H9 (cell line): ENCODE measurements around the gene NMT1. TPM values are rescaled to one million over a fixed set of nuclear protein-coding genes. Genes with fewer than 3 reads are reported as not detected.

Source experiments
- DNase-seq: peaks from one replicate; pipeline ENCODE4 v3.0.0-alpha.2; 2017
- H2AFZ ChIP-seq: one replicate; pipeline ENCODE4 v1.6.1; 2013; ENCODE audit warnings: mild to moderate bottlenecking, low read length, control low read depth, moderate library complexity
- H2AK5ac ChIP-seq: 2 replicates; pipeline ENCODE4 v1.6.1; 2013; ENCODE audit warnings: low read length, control low read depth, mixed read lengths; ENCODE audit not compliant: insufficient read length
- H2BK120ac ChIP-seq: one replicate; pipeline ENCODE4 v1.6.1; 2013; ENCODE audit warnings: low read depth, mild to moderate bottlenecking, low read length, control low read depth, inconsistent platforms; ENCODE audit not compliant: poor library complexity, severe bottlenecking
- H2BK12ac ChIP-seq: 2 replicates; pipeline ENCODE4 v1.6.1; 2013; ENCODE audit warnings: low read length, control low read depth, mixed read lengths, low read depth; ENCODE audit not compliant: insufficient read length
- H2BK15ac ChIP-seq: 2 replicates; pipeline ENCODE4 v1.6.1; 2013; ENCODE audit warnings: low read depth, low read length, control low read depth
- H2BK20ac ChIP-seq: one replicate; pipeline ENCODE4 v1.6.1; 2013; ENCODE audit warnings: low read depth, mild to moderate bottlenecking, low read length, control low read depth, inconsistent platforms; ENCODE audit not compliant: poor library complexity, severe bottlenecking
- H2BK5ac ChIP-seq: 2 replicates; pipeline ENCODE4 v1.6.1; 2013; ENCODE audit warnings: low read length, control low read depth, mixed read lengths; ENCODE audit not compliant: insufficient read length
- H3K14ac ChIP-seq: 2 replicates; pipeline ENCODE4 v1.6.1; 2013; ENCODE audit warnings: low read length, control low read depth; ENCODE audit not compliant: insufficient read depth
- H3K18ac ChIP-seq: 2 replicates; pipeline ENCODE4 v1.6.1; 2013; ENCODE audit warnings: low read depth, mild to moderate bottlenecking, mixed read lengths, low read length, control low read depth; ENCODE audit not compliant: insufficient read length
- H3K23ac ChIP-seq: 2 replicates; pipeline ENCODE4 v1.6.1; 2013; ENCODE audit warnings: low read length, control low read depth, mixed read lengths, low read depth; ENCODE audit not compliant: insufficient read length
- H3K23me2 ChIP-seq: 2 replicates; pipeline ENCODE4 v1.6.1; 2013; ENCODE audit warnings: low read depth, mild to moderate bottlenecking, mixed read lengths, low read length, control low read depth; ENCODE audit not compliant: insufficient read length, poor library complexity, severe bottlenecking
- H3K27ac ChIP-seq: 2 replicates; pipeline ENCODE4 v1.5.1; 2013; ENCODE audit warnings: low read length, control low read depth, mixed read lengths, low read depth; ENCODE audit not compliant: insufficient read length
- H3K27me3 ChIP-seq: 2 replicates; pipeline ENCODE4 v1.6.1; 2013; ENCODE audit warnings: low read length, control low read depth, inconsistent platforms; ENCODE audit not compliant: insufficient read depth
- H3K4ac ChIP-seq: 2 replicates; pipeline ENCODE4 v1.6.1; 2013; ENCODE audit warnings: low read depth, mild to moderate bottlenecking, control low read depth, inconsistent platforms, low read length, moderate library complexity
- H3K4me1 ChIP-seq: 2 replicates; pipeline ENCODE4 v1.6.1; 2013; ENCODE audit warnings: low read length, control low read depth, inconsistent platforms; ENCODE audit not compliant: insufficient read depth
- H3K4me2 ChIP-seq: 2 replicates; pipeline ENCODE4 v1.6.1; 2013; ENCODE audit warnings: low read length, control low read depth, mixed read lengths; ENCODE audit not compliant: insufficient read length, insufficient read depth
- H3K56ac ChIP-seq: 2 replicates; pipeline ENCODE4 v1.6.1; 2013; ENCODE audit warnings: low read depth, mild to moderate bottlenecking, mixed read lengths, low read length, control low read depth; ENCODE audit not compliant: insufficient read length
- H3K79me1 ChIP-seq: 2 replicates; pipeline ENCODE4 v1.6.1; 2013; ENCODE audit warnings: low read depth, mild to moderate bottlenecking, moderate library complexity, low read length, control low read depth, inconsistent platforms; ENCODE audit not compliant: insufficient read depth, poor library complexity, severe bottlenecking
- H3K79me2 ChIP-seq: 2 replicates; pipeline ENCODE4 v1.6.1; 2013; ENCODE audit warnings: low read length, control low read depth, inconsistent platforms; ENCODE audit not compliant: insufficient read depth
- H3K9ac ChIP-seq: 2 replicates; pipeline ENCODE4 v1.6.1; 2013; ENCODE audit warnings: low read length, control low read depth, mixed read lengths; ENCODE audit not compliant: insufficient read length; ENCODE audit errors: extremely low read depth
- H3K9me3 ChIP-seq: one replicate; pipeline ENCODE4 v1.6.1; 2013; ENCODE audit warnings: low read depth, low read length, inconsistent platforms; ENCODE audit not compliant: control insufficient read depth
- H3T11ph ChIP-seq: one replicate; pipeline ENCODE4 v1.6.1; 2013; ENCODE audit warnings: mild to moderate bottlenecking, low read length, control low read depth, inconsistent platforms
- H4K20me1 ChIP-seq: one replicate; pipeline ENCODE4 v1.6.1; 2013; ENCODE audit not compliant: control insufficient read depth, insufficient read length, insufficient read depth
- H4K5ac ChIP-seq: 2 replicates; pipeline ENCODE4 v1.6.1; 2013; ENCODE audit warnings: low read depth, mild to moderate bottlenecking, mixed read lengths, low read length, control low read depth; ENCODE audit not compliant: insufficient read length
- H4K8ac ChIP-seq: replicated peaks from 2 replicates; pipeline ENCODE4 v1.6.1; 2013; ENCODE audit warnings: low read length, control low read depth, mixed read lengths, low read depth; ENCODE audit not compliant: insufficient read length
- H4K91ac ChIP-seq: 2 replicates; pipeline ENCODE4 v1.6.1; 2013; ENCODE audit warnings: low read depth, mild to moderate bottlenecking, moderate library complexity, mixed read lengths, low read length, control low read depth; ENCODE audit not compliant: insufficient read length
- H3K27ac Mint-ChIP-seq, 3 experiments: 2 replicates in 2 of 3; 3 replicates in 1 of 3; pipeline ENCODE4 v1.8.0; 2020 to 2021; ENCODE audit warnings: mixed read lengths in 3 of 3, mild to moderate bottlenecking in 1 of 3, moderate library complexity in 1 of 3
- H3K27me3 Mint-ChIP-seq: 2 replicates; pipeline ENCODE4 v1.8.0; 2021; ENCODE audit warnings: low read depth, mild to moderate bottlenecking, moderate library complexity, mixed read lengths
- H3K36me3 Mint-ChIP-seq, 3 experiments: 2 replicates in 2 of 3; 3 replicates in 1 of 3; pipeline ENCODE4 v1.8.0; 2020 to 2021; ENCODE audit warnings: low read depth in 3 of 3, mixed read lengths in 3 of 3; ENCODE audit not compliant: insufficient read depth in 1 of 3
- H3K4me1 Mint-ChIP-seq, 2 experiments: 2 replicates each; pipeline ENCODE4 v1.8.0; 2020; ENCODE audit warnings: mixed read lengths in 2 of 2
- H3K4me3 Mint-ChIP-seq, 2 experiments: 2 replicates in 1 of 2; 3 replicates in 1 of 2; pipeline ENCODE4 v1.8.0; 2020 to 2021; ENCODE audit warnings: mild to moderate bottlenecking in 2 of 2, mixed read lengths in 2 of 2, moderate library complexity in 1 of 2
- H3K9me3 Mint-ChIP-seq, 2 experiments: 2 replicates in 1 of 2; 3 replicates in 1 of 2; pipeline ENCODE4 v1.8.0; 2020; ENCODE audit warnings: mild to moderate bottlenecking in 2 of 2, mixed read lengths in 2 of 2, moderate library complexity in 1 of 2
- WGBS: extraction: QIAGEN DNeasy Blood & Tissue Kit; methylation state at CpG from one replicate; pipeline ENCODE4 v1.1.7; 2013; ENCODE audit warnings: missing lambda C conversion rate, low lambda C conversion rate, mixed read lengths; ENCODE audit not compliant: insufficient read length; ENCODE audit errors: extremely low coverage; 5-methylcytosine and 5-hydroxymethylcytosine counted together
- total RNA-seq: library from RNA; stranded (reverse); gene quantifications from 2 replicates; pipeline ENCODE4 v1.2.1, GENCODE V29; 2021
- TF ChIP-seq, protein P1 (sequence below): fragments of 200-600 bp; sonication (generic); conservative IDR thresholded peaks from 3 replicates; pipeline ENCODE4 v1.8.0; 2021; ENCODE audit warnings: antibody characterized with exemption, mild to moderate bottlenecking

NMT1 gene
- total RNA-seq, 1 experiment from 2014 or later = 150 TPM

DNA sequence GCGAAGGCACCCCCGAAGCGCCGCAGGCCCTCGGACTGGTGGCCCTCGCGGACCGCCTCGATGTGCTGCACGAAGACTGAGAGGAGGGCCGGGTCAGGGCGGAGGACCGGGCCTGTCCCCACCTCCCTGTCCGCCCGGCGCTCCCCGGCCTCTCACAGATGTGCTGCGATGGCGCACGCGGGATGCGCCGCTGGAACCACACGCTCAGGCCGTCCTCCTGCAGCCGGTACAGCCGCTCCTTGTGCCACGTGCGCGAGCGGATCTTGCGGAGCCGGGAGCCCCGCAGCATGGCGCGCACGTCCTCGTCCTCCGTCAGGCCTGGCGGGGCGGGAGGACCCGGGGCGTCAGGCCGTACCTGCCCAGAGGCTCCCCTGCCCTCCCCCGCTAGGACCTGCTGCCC is 59.9 kb downstream of the NMT1 start:
- H3K36me3 Mint-ChIP-seq = no peaks in the 10 kb centered on the region; a peak in 5 of 7 replicates
- Histone ChIP-seq H3K56ac (no peak overlapping the region), H3K4ac (no peak overlapping the region), H3K79me1 (no peaks in the 10 kb centered on the region), H2AFZ (no peak overlapping the region), H2BK120ac (no peak overlapping the region), H4K5ac (no peak overlapping the region), H2BK20ac (no peak overlapping the region), H3K23ac (no peak overlapping the region), H3K27ac (no peak overlapping the region), H3K9ac (no peak overlapping the region), H4K20me1 (no peaks in the 10 kb centered on the region), H4K91ac (no peak overlapping the region), H3T11ph (no peak overlapping the region), H3K9me3 (no peaks in the 10 kb centered on the region), H2BK12ac (no peak overlapping the region), H3K4me2 (no peak overlapping the region), H2BK5ac (no peak overlapping the region), H3K14ac (no peak overlapping the region), H3K4me1 (no peaks in the 10 kb centered on the region), H3K23me2 (no peaks in the 10 kb centered on the region), H2AK5ac (no peak overlapping the region), H4K8ac (no peak overlapping the region), H3K79me2 (no peaks in the 10 kb centered on the region), H3K27me3 (no peaks in the 10 kb centered on the region), H3K18ac (no peak overlapping the region), H2BK15ac (no peak overlapping the region)
- no peak overlapping the region for H3K4me3 Mint-ChIP-seq
- H3K4me1 Mint-ChIP-seq = peaks cover 5 to 12% of the 10 kb centered on the region in 2 experiments
- H3K9me3 Mint-ChIP-seq = no peaks in the 10 kb centered on the region
- no CpG with 5 or more reads among the region's 45 CpGs for WGBS
- peak; percentile 74 for DNase-seq
- TF ChIP-seq, protein P1, sequence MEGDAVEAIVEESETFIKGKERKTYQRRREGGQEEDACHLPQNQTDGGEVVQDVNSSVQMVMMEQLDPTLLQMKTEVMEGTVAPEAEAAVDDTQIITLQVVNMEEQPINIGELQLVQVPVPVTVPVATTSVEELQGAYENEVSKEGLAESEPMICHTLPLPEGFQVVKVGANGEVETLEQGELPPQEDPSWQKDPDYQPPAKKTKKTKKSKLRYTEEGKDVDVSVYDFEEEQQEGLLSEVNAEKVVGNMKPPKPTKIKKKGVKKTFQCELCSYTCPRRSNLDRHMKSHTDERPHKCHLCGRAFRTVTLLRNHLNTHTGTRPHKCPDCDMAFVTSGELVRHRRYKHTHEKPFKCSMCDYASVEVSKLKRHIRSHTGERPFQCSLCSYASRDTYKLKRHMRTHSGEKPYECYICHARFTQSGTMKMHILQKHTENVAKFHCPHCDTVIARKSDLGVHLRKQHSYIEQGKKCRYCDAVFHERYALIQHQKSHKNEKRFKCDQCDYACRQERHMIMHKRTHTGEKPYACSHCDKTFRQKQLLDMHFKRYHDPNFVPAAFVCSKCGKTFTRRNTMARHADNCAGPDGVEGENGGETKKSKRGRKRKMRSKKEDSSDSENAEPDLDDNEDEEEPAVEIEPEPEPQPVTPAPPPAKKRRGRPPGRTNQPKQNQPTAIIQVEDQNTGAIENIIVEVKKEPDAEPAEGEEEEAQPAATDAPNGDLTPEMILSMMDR = no peak
- no peak overlapping the region for H3K27ac Mint-ChIP-seq
- H3K27me3 Mint-ChIP-seq = no peaks in the 10 kb centered on the region
